SK-N-SH (cell line): ENCODE data around the gene ZC3H7B. TPM values are rescaled to one million over a fixed set of nuclear protein-coding genes. Genes with fewer than 3 reads are reported as not detected.
A peak's percentile ranks its signal among the peaks of the same experiment; 100 is the strongest.

Source experiments
- CTCF ChIA-PET: fragments of 300-600, 350-600 bp; formaldehyde crosslinking; extraction: SDS; loops from one replicate; lab custom pipeline; 2021; lab: Yijun Ruan, JAX
- POLR2A ChIA-PET: fragments of 350-600 bp; sonication (Branson Sonifier 250); formaldehyde crosslinking; extraction: SDS; loops from one replicate; lab custom pipeline; 2020; ENCODE audit warnings: antibody characterized with exemption, inconsistent platforms; lab: Yijun Ruan, JAX
- DNase-seq: peaks from one replicate; pipeline ENCODE4 v3.0.0; 2012
- H2AFZ ChIP-seq: fragments of 200-600 bp; sonication (generic); 2 replicates; pipeline ENCODE4 v1.8.1; 2016; ENCODE audit warnings: antibody characterized with exemption, mild to moderate bottlenecking, low read depth
- H3F3A ChIP-seq: fragments of 200-600 bp; sonication (generic); replicated peaks from 2 replicates; pipeline ENCODE3; 2016; ENCODE audit warnings: antibody characterized with exemption, mild to moderate bottlenecking; ENCODE audit not compliant: insufficient read depth
- H3K27ac ChIP-seq, 2 experiments: fragments of 200-500 bp in 1 of 2; fragments of 200-600 bp in 1 of 2; sonication (Bioruptor generic) in 1 of 2; sonication (generic), shearing (Covaris generic) in 1 of 2; 2 replicates each; pipeline versions ENCODE4 v1.5.1 to v1.6.1; 2014 to 2016; ENCODE audit warnings: low read depth in 2 of 2, inconsistent platforms in 1 of 2, low read length in 1 of 2, mild to moderate bottlenecking in 1 of 2, mixed read lengths in 1 of 2
- H3K27me3 ChIP-seq: fragments of 200-600 bp; sonication (generic), shearing (Covaris generic); 2 replicates; pipeline ENCODE4 v1.6.1; 2016; ENCODE audit warnings: mixed run types; ENCODE audit not compliant: insufficient read depth
- H3K36me3 ChIP-seq, 2 experiments: fragments of 200-500 bp in 1 of 2; fragments of 200-600 bp in 1 of 2; sonication (Bioruptor generic) in 1 of 2; sonication (generic) in 1 of 2; replicated peaks in 1 of 2; 2 replicates each; pipeline versions ENCODE3 to v1.5.1; 2014 to 2016; ENCODE audit warnings: low read length in 1 of 2, mild to moderate bottlenecking in 1 of 2; ENCODE audit not compliant: insufficient read depth in 2 of 2, control insufficient read depth in 1 of 2
- H3K4me1 ChIP-seq, 2 experiments: fragments of 200-500 bp in 1 of 2; fragments of 200-600 bp in 1 of 2; sonication (Bioruptor generic) in 1 of 2; sonication (generic), shearing (Covaris generic) in 1 of 2; 2 replicates each; pipeline versions ENCODE4 v1.5.1 to v1.6.1; 2014 to 2016; ENCODE audit warnings: low read depth in 1 of 2, low read length in 1 of 2, mixed run types in 1 of 2; ENCODE audit not compliant: insufficient read depth in 2 of 2, control insufficient read depth in 1 of 2
- H3K4me2 ChIP-seq: fragments of 200-600 bp; sonication (generic), shearing (Covaris generic); 2 replicates; pipeline ENCODE4 v1.6.1; 2017; ENCODE audit warnings: mixed run types
- H3K4me3 ChIP-seq, 2 experiments: fragments of 200-500 bp in 1 of 2; fragments of 200-600 bp in 1 of 2; sonication (Bioruptor generic) in 1 of 2; sonication (generic), shearing (Covaris generic) in 1 of 2; 2 replicates each; pipeline versions ENCODE4 v1.5.1 to v1.8.1; 2014 to 2016; ENCODE audit warnings: low read depth in 2 of 2, inconsistent platforms in 1 of 2, low read length in 1 of 2, mild to moderate bottlenecking in 1 of 2, mixed read lengths in 1 of 2, moderate library complexity in 1 of 2
- H3K79me2 ChIP-seq: fragments of 200-600 bp; sonication (generic); 2 replicates; pipeline ENCODE4 v1.8.1; 2017; ENCODE audit warnings: mild to moderate bottlenecking; ENCODE audit not compliant: insufficient read depth
- H3K9ac ChIP-seq: fragments of 200-600 bp; sonication (generic); 2 replicates; pipeline ENCODE4 v1.6.1; 2017; ENCODE audit warnings: mixed run types
- H3K9me2 ChIP-seq: fragments of 200-600 bp; sonication (generic); 2 replicates; pipeline ENCODE4 v1.6.1; 2017; ENCODE audit warnings: mixed run types
- H3K9me3 ChIP-seq: fragments of 200-600 bp; sonication (generic); 2 replicates; pipeline ENCODE4 v1.6.1; 2017; ENCODE audit warnings: mixed run types, mild to moderate bottlenecking, moderate library complexity
- H4K20me1 ChIP-seq: fragments of 200-600 bp; sonication (generic); 2 replicates; pipeline ENCODE4 v1.6.1; 2017; ENCODE audit warnings: mild to moderate bottlenecking, mixed run types; ENCODE audit not compliant: insufficient read depth
- ELF1 ChIP-seq: IDR thresholded peaks from 2 replicates; pipeline ENCODE4 v1.4.0; 2012
- MXI1 ChIP-seq: IDR thresholded peaks from 2 replicates; pipeline ENCODE4 v1.6.1; 2012; ENCODE audit warnings: mild to moderate bottlenecking, low read depth, low read length, improper control_type of control experiment
- NRF1 ChIP-seq: IDR thresholded peaks from 2 replicates; pipeline ENCODE4 v1.6.1; 2012; ENCODE audit warnings: low read depth, mild to moderate bottlenecking, low read length
- SIN3A ChIP-seq: IDR thresholded peaks from 2 replicates; pipeline ENCODE4 v1.6.1; 2012; ENCODE audit warnings: low read depth, mild to moderate bottlenecking, low read length, moderate library complexity, borderline replicate concordance
- WGBS: methylation state at CpG from one replicate; pipeline ENCODE4 v1.1.6; 2017; ENCODE audit warnings: low lambda C conversion rate; 5-methylcytosine and 5-hydroxymethylcytosine counted together
- polyA plus RNA-seq, 3 experiments: library from polyadenylated mRNA; depleted of rRNA; stranded (reverse); fragments of >200 nt; gene quantifications; 2 replicates each; pipeline ENCODE4 v1.2.3, GENCODE V29; 2012
- TF ChIP-seq, protein P1 (sequence below): fragments of 200-600 bp; sonication (generic); IDR thresholded peaks from 2 replicates; pipeline ENCODE4 v1.6.1; 2017; ENCODE audit warnings: antibody characterized with exemption, mild to moderate bottlenecking, moderate library complexity
- TF ChIP-seq, protein P2 (sequence below): fragments of 150-350 bp; IDR thresholded peaks from 2 replicates; pipeline ENCODE4 v1.6.1; 2016; ENCODE audit warnings: mild to moderate bottlenecking, low read depth, low read length
- TF ChIP-seq, protein P3 (sequence below): IDR thresholded peaks from 2 replicates; pipeline ENCODE4 v1.4.0; 2012; ENCODE audit warnings: low read depth, borderline replicate concordance
- TF ChIP-seq, protein P4 (sequence below): IDR thresholded peaks from 2 replicates; pipeline ENCODE4 v1.4.0; 2012; ENCODE audit warnings: low read depth
- TF ChIP-seq, protein P5 (sequence below): IDR thresholded peaks from 2 replicates; pipeline ENCODE4 v1.4.0; 2012; ENCODE audit warnings: low read depth, borderline replicate concordance

ZC3H7B gene
- polyA plus RNA-seq, 1 of the 3 experiments (the other 2 are of a cell fraction) = 27.1 TPM

DNA sequence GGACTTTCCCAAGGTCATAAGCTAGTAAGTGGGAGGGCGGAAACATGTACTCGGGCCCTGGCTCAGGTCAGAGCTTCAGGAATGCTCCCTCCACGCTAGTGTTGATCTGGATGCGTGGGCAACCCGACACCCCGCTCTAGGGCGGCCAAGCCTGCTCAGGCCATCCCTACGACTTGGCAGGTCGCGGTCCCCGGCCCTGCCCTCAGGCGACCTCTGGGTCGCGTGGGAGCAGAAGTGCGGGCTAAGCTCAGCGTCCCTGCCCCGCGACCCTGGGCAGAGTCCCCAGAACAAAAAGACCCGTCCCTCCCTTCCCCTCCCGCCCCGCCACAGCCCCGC, 79.6 kb downstream of the ZC3H7B start:
- WGBS = no CpG with 5 or more reads among the region's 22 CpGs
- no peak for DNase-seq
- Histone ChIP-seq H3F3A (no peaks in the 10 kb centered on the region), H3K27ac (peak overlapping the region; percentile 69 to 87), H3K4me3 (peak overlapping the region; percentile 43 to 44; a peak in 2 of 4 replicates), H3K4me2 (peak overlapping the region; percentile 66), H3K79me2 (peaks cover 13% of the 10 kb centered on the region; the same call in 1 of the 2 replicates), H2AFZ (peak overlapping the region; percentile 41; the same call in 1 of the 2 replicates), H3K9me3 (no peaks in the 10 kb centered on the region), H3K27me3 (no peaks in the 10 kb centered on the region), H3K4me1 (peaks cover 0 to 15% of the 10 kb centered on the region in 2 experiments; a peak in 2 of 4 replicates), H4K20me1 (no peaks in the 10 kb centered on the region), H3K9me2 (no peaks in the 10 kb centered on the region), H3K36me3 (no peaks in the 10 kb centered on the region), H3K9ac (peak overlapping the region; percentile 66; the same call in 1 of the 2 replicates)
- ChIA-PET CTCF (interaction anchor here (1.7 to 1.9 kb wide), 2 partner anchors 14 to 23 kb away, joined by 5 to 6 read pairs; no protein-coding TSS in a partner anchor), POLR2A (interaction anchor here (1.1 to 1.8 kb wide), 4 partner anchors 13 to 88 kb away, joined by 4 to 10 read pairs (median 6); partner anchors contain the start of genes ACO2 and PHF5A)
- TF ChIP-seq, protein P1, sequence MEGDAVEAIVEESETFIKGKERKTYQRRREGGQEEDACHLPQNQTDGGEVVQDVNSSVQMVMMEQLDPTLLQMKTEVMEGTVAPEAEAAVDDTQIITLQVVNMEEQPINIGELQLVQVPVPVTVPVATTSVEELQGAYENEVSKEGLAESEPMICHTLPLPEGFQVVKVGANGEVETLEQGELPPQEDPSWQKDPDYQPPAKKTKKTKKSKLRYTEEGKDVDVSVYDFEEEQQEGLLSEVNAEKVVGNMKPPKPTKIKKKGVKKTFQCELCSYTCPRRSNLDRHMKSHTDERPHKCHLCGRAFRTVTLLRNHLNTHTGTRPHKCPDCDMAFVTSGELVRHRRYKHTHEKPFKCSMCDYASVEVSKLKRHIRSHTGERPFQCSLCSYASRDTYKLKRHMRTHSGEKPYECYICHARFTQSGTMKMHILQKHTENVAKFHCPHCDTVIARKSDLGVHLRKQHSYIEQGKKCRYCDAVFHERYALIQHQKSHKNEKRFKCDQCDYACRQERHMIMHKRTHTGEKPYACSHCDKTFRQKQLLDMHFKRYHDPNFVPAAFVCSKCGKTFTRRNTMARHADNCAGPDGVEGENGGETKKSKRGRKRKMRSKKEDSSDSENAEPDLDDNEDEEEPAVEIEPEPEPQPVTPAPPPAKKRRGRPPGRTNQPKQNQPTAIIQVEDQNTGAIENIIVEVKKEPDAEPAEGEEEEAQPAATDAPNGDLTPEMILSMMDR = no peak
- TF ChIP-seq, protein P2, sequence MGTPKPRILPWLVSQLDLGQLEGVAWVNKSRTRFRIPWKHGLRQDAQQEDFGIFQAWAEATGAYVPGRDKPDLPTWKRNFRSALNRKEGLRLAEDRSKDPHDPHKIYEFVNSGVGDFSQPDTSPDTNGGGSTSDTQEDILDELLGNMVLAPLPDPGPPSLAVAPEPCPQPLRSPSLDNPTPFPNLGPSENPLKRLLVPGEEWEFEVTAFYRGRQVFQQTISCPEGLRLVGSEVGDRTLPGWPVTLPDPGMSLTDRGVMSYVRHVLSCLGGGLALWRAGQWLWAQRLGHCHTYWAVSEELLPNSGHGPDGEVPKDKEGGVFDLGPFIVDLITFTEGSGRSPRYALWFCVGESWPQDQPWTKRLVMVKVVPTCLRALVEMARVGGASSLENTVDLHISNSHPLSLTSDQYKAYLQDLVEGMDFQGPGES = no peak
- TF ChIP-seq, protein P3, sequence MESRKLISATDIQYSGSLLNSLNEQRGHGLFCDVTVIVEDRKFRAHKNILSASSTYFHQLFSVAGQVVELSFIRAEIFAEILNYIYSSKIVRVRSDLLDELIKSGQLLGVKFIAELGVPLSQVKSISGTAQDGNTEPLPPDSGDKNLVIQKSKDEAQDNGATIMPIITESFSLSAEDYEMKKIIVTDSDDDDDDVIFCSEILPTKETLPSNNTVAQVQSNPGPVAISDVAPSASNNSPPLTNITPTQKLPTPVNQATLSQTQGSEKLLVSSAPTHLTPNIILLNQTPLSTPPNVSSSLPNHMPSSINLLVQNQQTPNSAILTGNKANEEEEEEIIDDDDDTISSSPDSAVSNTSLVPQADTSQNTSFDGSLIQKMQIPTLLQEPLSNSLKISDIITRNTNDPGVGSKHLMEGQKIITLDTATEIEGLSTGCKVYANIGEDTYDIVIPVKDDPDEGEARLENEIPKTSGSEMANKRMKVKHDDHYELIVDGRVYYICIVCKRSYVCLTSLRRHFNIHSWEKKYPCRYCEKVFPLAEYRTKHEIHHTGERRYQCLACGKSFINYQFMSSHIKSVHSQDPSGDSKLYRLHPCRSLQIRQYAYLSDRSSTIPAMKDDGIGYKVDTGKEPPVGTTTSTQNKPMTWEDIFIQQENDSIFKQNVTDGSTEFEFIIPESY = no peak

DNA sequence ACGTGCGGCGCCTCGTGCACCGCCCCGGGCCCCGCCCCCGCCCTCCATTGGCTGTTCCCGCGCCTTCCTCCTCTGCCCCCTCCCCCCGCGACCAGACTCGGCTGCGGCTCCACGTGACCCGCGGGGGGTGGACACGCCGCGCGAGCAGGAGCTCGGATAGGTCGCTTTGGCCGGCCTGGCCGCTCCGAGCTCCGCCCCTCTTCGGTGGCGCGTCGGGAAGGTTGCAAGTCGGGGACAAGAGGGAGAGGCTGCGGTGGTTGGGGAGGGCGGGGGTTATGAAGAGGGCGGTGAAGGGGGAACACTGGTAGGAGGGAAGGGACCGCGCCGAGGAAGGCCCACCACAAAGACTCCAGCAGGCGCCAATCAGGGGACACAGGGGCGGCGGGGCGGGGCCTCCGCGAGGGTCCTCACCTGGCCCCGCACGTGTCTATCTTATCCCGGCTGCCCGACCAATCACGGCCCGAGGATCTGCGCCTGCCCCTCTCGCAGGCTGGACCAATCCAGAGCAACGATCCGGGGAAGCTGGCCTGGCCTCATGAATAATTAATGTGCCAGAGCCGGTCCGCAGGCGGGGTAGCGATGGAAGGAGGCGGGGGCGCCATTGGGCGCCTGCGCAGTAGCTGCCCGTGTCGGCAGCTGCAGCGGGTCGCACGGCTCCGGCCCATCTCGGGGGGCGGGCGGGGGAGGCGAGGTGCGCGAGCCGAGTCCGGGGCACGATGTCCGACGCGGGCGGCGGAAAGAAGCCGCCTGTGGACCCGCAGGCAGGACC, 80.2 kb downstream of the ZC3H7B start, which contains the start of gene TEF:
Gene TEF, plus strand, starts transcription at position 614 of the 769 bp plus-strand sequence. Its CDS starts 103 bp downstream, at position 717.
- 0% methylated on average over 13 of the region's 84 CpGs for WGBS
- peaks cover 13% of the 10 kb centered on the region; the same call in 1 of the 2 replicates for H3K79me2 ChIP-seq

More for the DNA sequence above, 80.2 kb downstream of the ZC3H7B start, which contains the start of gene TEF:
- DNase-seq = peak; percentile 92
- Histone ChIP-seq H3K4me2 (peak within 1 kb of the TSS; percentile 67), H3K9me2 (no peaks in the 10 kb centered on the region), H2AFZ (peak within 1 kb of the TSS; percentile 41; the same call in 1 of the 2 replicates), H3K4me1 (peaks cover 0 to 15% of the 10 kb centered on the region in 2 experiments; a peak in 2 of 4 replicates), H3F3A (no peaks in the 10 kb centered on the region), H3K9me3 (no peaks in the 10 kb centered on the region), H4K20me1 (no peaks in the 10 kb centered on the region), H3K4me3 (peak within 1 kb of the TSS; percentile 57 to 60), H3K27ac (peak within 1 kb of the TSS; percentile 69 to 87), H3K27me3 (no peaks in the 10 kb centered on the region), H3K9ac (peak within 1 kb of the TSS; percentile 76)
- POLR2A ChIA-PET = interaction anchor here (0.6 to 1.8 kb wide), 5 partner anchors 14 to 87 kb away, joined by 3 to 10 read pairs (median 4); partner anchors contain the start of genes ACO2 and PHF5A
- CTCF ChIA-PET = interaction anchor here (1.7 to 1.9 kb wide), 2 partner anchors 14 to 22 kb away, joined by 5 to 6 read pairs; no protein-coding TSS in a partner anchor
- TF ChIP-seq ELF1 (no peak), NRF1 (peak; percentile 42), MXI1 (peak; percentile 22), SIN3A (0 out of 2 replicates have a peak, but pooled peaks have one; percentile 26)
- TF ChIP-seq, protein P4, sequence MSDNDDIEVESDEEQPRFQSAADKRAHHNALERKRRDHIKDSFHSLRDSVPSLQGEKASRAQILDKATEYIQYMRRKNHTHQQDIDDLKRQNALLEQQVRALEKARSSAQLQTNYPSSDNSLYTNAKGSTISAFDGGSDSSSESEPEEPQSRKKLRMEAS = no peak
- TF ChIP-seq, protein P5, sequence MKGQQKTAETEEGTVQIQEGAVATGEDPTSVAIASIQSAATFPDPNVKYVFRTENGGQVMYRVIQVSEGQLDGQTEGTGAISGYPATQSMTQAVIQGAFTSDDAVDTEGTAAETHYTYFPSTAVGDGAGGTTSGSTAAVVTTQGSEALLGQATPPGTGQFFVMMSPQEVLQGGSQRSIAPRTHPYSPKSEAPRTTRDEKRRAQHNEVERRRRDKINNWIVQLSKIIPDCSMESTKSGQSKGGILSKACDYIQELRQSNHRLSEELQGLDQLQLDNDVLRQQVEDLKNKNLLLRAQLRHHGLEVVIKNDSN = peak; percentile 91
- TF ChIP-seq, protein P3 = no peak
- TF ChIP-seq, all 33 proteins: peak for 4
- H3K36me3 ChIP-seq = no peaks in the 10 kb centered on the region
